Measurements from ENCODE around the gene CTXN1.

- TF ChIP-seq GATA3 (IDR thresholded peaks at IDR 0.05; ENCODE audit: low read depth, low read length), result no peak
- no peak for TF ChIP-seq GATA2 (IDR thresholded peaks at IDR 0.05; ENCODE audit: low read depth, low read length)
These were observed 3.7 kb downstream of the CTXN1 start for GRCh38 chr19:7921967-7922835.
